ENCODE results near the gene MKNK2.

DNA sequence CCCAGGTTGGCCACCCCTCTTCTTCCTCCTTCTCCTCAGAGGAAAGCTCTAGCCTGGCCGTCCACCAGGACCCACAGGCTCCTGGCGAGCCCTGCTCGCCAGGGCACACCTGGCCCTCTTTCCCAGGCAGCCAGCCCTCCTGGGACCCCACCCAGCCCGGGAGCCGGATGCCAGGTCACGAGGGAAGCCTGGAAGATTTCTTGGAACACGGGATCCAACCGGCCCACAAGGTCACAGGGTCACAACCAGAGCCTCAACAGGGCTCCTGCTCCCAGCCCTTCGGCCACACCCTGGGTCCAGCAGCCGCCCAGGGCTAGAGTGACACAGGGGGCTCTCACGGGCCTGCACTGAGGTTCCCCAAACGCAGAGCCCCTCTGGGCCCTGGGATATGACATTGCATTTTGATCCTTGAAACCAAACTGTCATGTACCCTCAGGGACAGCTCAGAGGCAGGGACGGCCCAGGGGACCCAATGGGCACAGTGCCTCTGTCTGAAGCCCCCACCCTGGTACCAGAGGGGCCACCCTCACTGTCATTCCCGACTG is 5.5 kb downstream of the MKNK2 start:
- TF ChIP-seq, protein P1, sequence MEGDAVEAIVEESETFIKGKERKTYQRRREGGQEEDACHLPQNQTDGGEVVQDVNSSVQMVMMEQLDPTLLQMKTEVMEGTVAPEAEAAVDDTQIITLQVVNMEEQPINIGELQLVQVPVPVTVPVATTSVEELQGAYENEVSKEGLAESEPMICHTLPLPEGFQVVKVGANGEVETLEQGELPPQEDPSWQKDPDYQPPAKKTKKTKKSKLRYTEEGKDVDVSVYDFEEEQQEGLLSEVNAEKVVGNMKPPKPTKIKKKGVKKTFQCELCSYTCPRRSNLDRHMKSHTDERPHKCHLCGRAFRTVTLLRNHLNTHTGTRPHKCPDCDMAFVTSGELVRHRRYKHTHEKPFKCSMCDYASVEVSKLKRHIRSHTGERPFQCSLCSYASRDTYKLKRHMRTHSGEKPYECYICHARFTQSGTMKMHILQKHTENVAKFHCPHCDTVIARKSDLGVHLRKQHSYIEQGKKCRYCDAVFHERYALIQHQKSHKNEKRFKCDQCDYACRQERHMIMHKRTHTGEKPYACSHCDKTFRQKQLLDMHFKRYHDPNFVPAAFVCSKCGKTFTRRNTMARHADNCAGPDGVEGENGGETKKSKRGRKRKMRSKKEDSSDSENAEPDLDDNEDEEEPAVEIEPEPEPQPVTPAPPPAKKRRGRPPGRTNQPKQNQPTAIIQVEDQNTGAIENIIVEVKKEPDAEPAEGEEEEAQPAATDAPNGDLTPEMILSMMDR (IDR thresholded peaks at IDR 0.05; ENCODE audit: low read depth, low read length), result no peak
- no peak for TF ChIP-seq POLR2A (IDR thresholded peaks at IDR 0.05; ENCODE audit: extremely low read depth, insufficient read length)
- TF ChIP-seq, protein P2, sequence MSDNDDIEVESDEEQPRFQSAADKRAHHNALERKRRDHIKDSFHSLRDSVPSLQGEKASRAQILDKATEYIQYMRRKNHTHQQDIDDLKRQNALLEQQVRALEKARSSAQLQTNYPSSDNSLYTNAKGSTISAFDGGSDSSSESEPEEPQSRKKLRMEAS (IDR thresholded peaks at IDR 0.05; ENCODE audit: low read depth, low read length), result no peak
- TF ChIP-seq MYC (IDR thresholded peaks at IDR 0.05; ENCODE audit: low read depth, low read length), result no peak

All from NB4 (cell line).